GM20000 (cell line): ENCODE results near the gene MYO5B.

ENCODE experiments used
- DNase-seq: peaks from one replicate; pipeline ENCODE4 v3.0.0; 2012; ENCODE audit warnings: low spot score
- TF ChIP-seq, protein P1 (sequence below): IDR thresholded peaks from 2 replicates; pipeline ENCODE4 v1.5.1; 2012; ENCODE audit warnings: mild to moderate bottlenecking, control low read depth; ENCODE audit errors: extremely low read depth, missing control alignments

MYO5B gene

GRCh38 chr18:50144540-50144939 lies 50.4 kb downstream of the MYO5B start:
- no peak for DNase-seq
- TF ChIP-seq, protein P1, sequence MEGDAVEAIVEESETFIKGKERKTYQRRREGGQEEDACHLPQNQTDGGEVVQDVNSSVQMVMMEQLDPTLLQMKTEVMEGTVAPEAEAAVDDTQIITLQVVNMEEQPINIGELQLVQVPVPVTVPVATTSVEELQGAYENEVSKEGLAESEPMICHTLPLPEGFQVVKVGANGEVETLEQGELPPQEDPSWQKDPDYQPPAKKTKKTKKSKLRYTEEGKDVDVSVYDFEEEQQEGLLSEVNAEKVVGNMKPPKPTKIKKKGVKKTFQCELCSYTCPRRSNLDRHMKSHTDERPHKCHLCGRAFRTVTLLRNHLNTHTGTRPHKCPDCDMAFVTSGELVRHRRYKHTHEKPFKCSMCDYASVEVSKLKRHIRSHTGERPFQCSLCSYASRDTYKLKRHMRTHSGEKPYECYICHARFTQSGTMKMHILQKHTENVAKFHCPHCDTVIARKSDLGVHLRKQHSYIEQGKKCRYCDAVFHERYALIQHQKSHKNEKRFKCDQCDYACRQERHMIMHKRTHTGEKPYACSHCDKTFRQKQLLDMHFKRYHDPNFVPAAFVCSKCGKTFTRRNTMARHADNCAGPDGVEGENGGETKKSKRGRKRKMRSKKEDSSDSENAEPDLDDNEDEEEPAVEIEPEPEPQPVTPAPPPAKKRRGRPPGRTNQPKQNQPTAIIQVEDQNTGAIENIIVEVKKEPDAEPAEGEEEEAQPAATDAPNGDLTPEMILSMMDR = no peak

GRCh38 chr18:50143886-50144285 lies 51.1 kb downstream of the MYO5B start:
- TF ChIP-seq, protein P1 = no peak
- DNase-seq = no peak

DNA sequence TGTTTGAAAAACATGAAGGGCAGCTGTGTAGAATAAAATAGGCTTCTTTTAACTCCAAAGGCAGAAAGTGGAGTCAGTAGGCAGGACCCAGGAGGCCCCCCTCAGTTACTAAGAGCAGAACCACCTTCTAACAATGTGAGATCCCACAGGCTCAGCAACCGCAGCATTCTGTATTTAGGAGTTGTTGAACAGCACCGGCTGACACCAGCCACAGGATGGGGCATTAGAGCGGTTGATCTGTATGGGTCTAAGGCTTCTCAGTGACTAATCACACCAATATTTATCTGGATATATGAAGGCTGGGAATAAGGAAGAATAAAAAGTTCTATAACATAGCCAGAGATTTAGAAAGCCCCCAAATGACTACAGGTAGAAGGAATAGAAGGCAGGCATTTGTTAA lies 51.7 kb downstream of the MYO5B start:
- TF ChIP-seq, protein P1 = no peak
- DNase-seq = no peak

DNA sequence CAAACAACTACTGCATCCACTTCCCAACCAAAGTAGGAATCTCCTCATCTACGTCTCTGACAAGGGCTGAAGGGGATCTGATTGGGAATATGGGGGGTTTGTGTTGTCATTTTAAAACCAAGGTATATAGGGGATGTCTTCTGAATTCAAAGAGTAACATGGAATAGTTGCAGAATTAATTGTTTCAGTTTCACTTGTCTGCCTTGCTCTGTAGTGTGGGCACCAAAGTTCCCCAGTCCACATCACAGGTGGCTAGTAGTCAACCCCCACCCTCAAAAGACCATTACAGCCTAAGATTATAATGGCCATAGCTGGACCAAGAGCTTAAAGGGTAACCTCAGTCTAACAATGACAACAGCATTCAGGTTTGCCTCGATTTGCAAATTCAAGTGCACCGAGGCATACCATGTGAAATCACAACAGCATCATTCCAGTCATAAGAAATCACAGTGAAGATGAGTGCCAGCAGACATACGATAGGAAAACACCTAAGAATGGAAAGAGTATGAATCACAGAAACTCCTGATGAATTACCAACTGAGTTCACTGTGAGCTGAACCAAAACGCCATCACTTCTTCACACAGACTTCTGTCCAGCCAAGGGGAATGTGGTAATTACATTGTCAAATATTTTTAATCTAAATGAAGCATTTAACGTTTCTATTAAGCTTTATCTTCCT lies 52.4 kb downstream of the MYO5B start:
- TF ChIP-seq, protein P1 = no peak
- DNase-seq = no peak

DNA sequence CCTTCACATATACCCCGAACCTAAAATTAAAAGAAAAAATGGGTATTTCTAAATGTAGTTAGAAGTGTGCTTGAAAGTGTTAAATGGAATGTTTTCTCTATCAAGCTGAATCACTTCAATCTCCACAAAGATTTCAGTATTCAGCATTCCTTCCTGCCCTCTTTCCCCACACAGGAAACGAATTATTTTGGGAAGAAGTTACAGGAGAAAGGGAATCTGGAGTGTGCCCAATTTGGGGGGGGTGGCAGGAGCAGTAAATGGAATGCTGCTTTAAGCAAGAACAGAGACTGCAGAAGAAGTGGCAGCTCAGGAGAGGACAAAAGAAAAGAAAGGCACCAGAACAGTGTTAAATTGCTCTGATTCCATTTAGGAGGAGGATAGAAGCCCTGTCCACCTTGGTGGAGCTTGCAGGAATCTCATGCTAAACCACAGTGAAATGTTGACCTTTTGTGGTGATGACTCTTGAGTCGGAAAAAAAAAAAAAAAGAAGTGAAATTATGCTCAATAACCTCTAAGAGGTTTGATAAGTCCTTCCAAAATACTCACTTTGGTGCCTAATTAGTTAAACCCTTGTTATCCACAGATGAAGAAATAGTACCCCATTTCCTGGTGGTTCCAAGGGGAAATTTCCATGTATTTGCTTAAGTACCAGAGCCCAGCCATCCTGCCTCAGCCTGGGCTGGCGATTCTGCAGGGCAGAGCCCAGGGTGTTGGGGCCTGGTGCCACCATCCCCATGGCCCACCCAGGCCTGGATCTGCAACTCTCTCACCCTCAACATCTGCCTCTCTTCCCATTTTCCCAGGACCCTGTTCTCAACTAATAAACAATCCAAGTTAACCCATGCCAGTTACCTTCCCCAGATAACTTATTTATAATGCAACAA lies 56.5 kb downstream of the MYO5B start:
- no peak for DNase-seq
- TF ChIP-seq, protein P1 = no peak

DNA sequence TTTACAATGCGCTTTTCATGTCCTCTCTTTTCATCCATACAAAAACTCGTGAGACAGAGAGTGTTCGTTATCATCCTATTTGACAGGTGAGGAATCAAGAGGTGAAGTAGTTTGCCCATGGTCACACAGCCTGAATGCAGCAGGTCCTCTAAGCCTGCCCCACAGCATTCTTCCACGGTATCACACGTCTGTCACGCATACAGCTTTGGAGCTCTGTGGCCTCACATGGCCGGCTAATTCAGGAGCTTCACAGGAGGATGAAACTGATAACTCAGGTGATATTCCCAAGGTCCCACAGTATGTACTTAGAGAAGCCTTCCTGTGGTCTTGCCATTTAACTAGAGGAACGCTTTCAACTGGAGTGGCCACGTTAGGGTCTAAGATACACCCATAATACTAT lies 59.0 kb downstream of the MYO5B start:
- no peak for DNase-seq
- TF ChIP-seq, protein P1 = no peak

DNA sequence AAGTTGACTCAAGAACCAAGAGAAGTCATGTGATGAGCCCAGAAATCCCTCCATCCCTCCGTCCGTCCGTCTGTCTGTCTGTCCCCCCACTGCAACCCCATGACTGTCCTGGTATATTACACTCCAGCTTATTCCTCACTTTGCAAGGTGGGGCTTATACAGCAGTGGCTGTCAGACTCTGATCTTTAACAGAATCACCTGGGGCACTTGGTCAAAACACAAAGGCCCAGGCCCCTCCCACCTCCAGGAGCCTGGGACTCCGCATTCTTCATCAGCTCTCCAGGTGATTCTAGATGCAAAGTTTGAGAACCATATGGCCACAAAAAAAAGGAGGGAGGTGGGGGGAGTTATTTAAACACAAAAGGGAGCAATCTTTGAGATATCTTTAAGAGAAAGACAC lies 61.4 kb downstream of the MYO5B start:
- no peak for DNase-seq
- TF ChIP-seq, protein P1 = no peak
